ENCODE data around the gene INAFM1. TPM values are rescaled to one million over a fixed set of nuclear protein-coding genes. Genes with fewer than 3 reads are reported as not detected.
"Not testable (repeated sequence)": the region's sequence is repeated elsewhere in the genome, so short reads cannot be mapped to it uniquely, and the experiment has no call there.

INAFM1 gene
- total RNA-seq, 1 donor from 2014 or later = 4.1 TPM

GRCh38 chr19:47240996-47241918 lies 33.4 kb upstream of the INAFM1 start:
- DNase-seq (ENCODE audit: low spot score in 2 of 2) (peak; percentile 72 to 83), FAIRE-seq (no peak)

GRCh38 chr19:47241919-47242577 lies 32.6 kb upstream of the INAFM1 start:
- DNase-seq (ENCODE audit: low spot score in 2 of 2) = no peak
- FAIRE-seq = no peak

GRCh38 chr19:47243364-47243775 lies 31.3 kb upstream of the INAFM1 start:
- FAIRE-seq (no peak), DNase-seq (ENCODE audit: low spot score in 2 of 2) (no peak)

- no peak for FAIRE-seq
- DNase-seq (ENCODE audit: low spot score in 2 of 2) = peak; percentile 86 to 92
Measured at GRCh38 chr19:47243776-47244547, 30.7 kb upstream of the INAFM1 start.

- FAIRE-seq = no peak
Measured at GRCh38 chr19:47247308-47247990, 27.2 kb upstream of the INAFM1 start.

GRCh38 chr19:47253016-47253415 lies 21.7 kb upstream of the INAFM1 start:
- FAIRE-seq; DNase-seq (ENCODE audit: low spot score in 2 of 2): not testable (repeated sequence)

More at GRCh38 chr19:47247308-47247990, 27.2 kb upstream of the INAFM1 start:
- peak; percentile 61 to 79 for DNase-seq (ENCODE audit: low spot score in 2 of 2)

GRCh38 chr19:47253467-47253881 lies 21.2 kb upstream of the INAFM1 start:
- FAIRE-seq (no peak), DNase-seq (ENCODE audit: low spot score in 2 of 2) (no peak)

GRCh38 chr19:47253970-47254369 lies 20.7 kb upstream of the INAFM1 start:
- DNase-seq (ENCODE audit: low spot score in 2 of 2) = no peak
- FAIRE-seq = no peak

- DNase-seq (ENCODE audit: low spot score in 2 of 2) = peak in 1 of 2 donors; percentile 95
- no peak for FAIRE-seq
Measured at GRCh38 chr19:47255879-47256692, 18.6 kb upstream of the INAFM1 start, which contains the start of gene CCDC9. Gene CCDC9, plus strand, starts transcription at chr19:47256525. Its CDS starts 1,876 bp downstream, at chr19:47258401.

- peak; percentile 97 to 98 for DNase-seq (ENCODE audit: low spot score in 2 of 2)
- no peak for FAIRE-seq
Measured at GRCh38 chr19:47256693-47257410, 17.8 kb upstream of the INAFM1 start.

GRCh38 chr19:47257411-47258169 lies 17.1 kb upstream of the INAFM1 start:
- DNase-seq (ENCODE audit: low spot score in 2 of 2) = no peak
- no peak for FAIRE-seq

GRCh38 chr19:47258434-47258833 lies 16.3 kb upstream of the INAFM1 start:
- FAIRE-seq = no peak
- DNase-seq (ENCODE audit: low spot score in 2 of 2) = no peak

- FAIRE-seq = no peak
- DNase-seq (ENCODE audit: low spot score in 2 of 2) = no peak
Measured at GRCh38 chr19:47258895-47259555, 15.7 kb upstream of the INAFM1 start.

GRCh38 chr19:47260476-47260875 lies 14.2 kb upstream of the INAFM1 start:
- DNase-seq (ENCODE audit: low spot score in 2 of 2) (no peak), FAIRE-seq (no peak)

- FAIRE-seq; DNase-seq (ENCODE audit: low spot score in 2 of 2): not testable (repeated sequence)
Measured at GRCh38 chr19:47261946-47262793, 12.5 kb upstream of the INAFM1 start.

GRCh38 chr19:47264629-47265028 lies 10.1 kb upstream of the INAFM1 start:
- no peak for DNase-seq (ENCODE audit: low spot score in 2 of 2)
- FAIRE-seq = no peak
